ENCODE measurements around the gene RBM25.
"Not testable (repeated sequence)": the region's sequence is repeated elsewhere in the genome, so short reads cannot be mapped to it uniquely, and the experiment has no call there.

Gene RBM25

DNA sequence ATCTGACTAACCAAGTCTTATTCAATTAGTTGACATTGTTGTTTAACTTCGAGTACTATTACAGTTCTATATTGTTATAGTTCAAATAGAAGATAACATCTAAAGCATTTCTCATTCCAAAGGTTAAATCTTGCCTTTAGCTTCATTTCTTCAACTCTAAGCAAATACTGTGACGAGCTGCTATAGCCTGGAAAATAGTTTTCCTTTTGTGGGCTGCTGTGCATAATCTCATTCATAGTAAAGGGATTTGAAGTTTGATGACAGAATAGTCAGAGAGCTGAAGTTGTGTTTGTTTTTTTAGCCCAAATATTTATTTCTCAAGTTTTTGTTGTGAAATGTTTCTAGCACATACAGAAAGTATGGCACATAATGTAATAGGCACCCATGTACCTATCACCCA is 91.4 kb downstream of the RBM25 start:
- TF ChIP-seq, protein P1, sequence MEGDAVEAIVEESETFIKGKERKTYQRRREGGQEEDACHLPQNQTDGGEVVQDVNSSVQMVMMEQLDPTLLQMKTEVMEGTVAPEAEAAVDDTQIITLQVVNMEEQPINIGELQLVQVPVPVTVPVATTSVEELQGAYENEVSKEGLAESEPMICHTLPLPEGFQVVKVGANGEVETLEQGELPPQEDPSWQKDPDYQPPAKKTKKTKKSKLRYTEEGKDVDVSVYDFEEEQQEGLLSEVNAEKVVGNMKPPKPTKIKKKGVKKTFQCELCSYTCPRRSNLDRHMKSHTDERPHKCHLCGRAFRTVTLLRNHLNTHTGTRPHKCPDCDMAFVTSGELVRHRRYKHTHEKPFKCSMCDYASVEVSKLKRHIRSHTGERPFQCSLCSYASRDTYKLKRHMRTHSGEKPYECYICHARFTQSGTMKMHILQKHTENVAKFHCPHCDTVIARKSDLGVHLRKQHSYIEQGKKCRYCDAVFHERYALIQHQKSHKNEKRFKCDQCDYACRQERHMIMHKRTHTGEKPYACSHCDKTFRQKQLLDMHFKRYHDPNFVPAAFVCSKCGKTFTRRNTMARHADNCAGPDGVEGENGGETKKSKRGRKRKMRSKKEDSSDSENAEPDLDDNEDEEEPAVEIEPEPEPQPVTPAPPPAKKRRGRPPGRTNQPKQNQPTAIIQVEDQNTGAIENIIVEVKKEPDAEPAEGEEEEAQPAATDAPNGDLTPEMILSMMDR (IDR thresholded peaks at IDR 0.05; ENCODE audit: extremely low read depth, missing control alignments) = no peak
- DNase-seq (ENCODE audit: low spot score) = no peak

DNA sequence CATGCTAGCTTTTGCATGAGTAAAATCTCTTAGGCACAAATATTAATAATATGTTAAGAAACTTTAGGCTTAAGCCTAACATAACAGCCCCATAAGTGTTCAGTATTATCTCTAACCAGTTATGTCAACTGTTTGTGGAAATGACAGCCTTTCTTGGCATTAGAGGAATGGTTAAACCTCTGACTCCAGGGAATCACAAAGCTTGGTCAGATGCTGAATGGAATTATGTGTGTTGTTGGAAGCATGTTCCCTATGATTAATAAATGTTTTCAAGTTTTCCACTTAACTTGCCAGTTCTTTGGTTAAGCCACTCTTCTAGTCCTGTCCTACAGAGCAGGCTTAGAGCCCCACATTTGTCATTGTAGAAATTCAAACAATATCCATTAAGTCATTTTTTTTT is 94.9 kb downstream of the RBM25 start:
- no peak for DNase-seq (ENCODE audit: low spot score)
- TF ChIP-seq, protein P1 (IDR thresholded peaks at IDR 0.05; ENCODE audit: extremely low read depth, missing control alignments) = no peak

DNA sequence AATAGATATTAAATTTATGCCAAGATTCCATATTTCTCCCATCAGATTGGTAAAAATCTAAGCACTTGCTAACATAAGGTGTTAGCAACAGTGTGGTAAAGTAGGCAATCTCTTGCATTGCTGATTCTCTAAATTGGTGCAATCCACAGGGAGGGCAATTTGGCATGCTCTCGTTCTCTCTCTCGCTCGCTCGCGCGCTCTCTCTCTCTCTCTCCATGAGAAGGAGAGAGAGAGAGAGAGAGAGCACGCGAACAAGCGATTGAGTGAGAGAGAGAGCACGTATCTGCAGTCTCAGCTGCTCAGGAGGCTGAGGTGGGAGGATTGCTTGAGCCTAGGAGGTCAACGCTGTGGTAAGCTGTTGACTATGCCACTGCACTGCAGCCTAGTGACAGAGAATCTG is 103.9 kb downstream of the RBM25 start:
- DNase-seq (ENCODE audit: low spot score) = no peak
- TF ChIP-seq, protein P1 (IDR thresholded peaks at IDR 0.05; ENCODE audit: extremely low read depth, missing control alignments) = no peak

DNA sequence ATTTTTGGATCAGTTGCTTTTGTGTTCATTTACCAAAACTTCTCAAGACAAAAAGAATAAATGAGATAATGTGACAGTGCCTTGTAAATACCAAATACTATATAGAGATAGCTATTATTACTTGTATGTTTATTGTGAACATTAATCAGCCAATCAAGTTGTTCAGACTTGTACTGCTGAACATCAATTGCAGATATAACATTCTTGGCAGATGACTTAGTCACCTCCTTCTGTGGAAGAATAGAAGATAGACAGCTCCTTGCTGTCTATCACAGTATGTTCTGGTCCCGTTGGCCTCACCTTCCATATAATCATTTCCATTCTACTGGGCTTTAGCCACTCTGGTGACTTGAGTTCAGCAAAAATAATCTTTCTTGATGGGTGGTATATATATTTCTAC is 108.1 kb downstream of the RBM25 start:
- DNase-seq (ENCODE audit: low spot score) = no peak
- TF ChIP-seq, protein P1 (IDR thresholded peaks at IDR 0.05; ENCODE audit: extremely low read depth, missing control alignments) = no peak

DNA sequence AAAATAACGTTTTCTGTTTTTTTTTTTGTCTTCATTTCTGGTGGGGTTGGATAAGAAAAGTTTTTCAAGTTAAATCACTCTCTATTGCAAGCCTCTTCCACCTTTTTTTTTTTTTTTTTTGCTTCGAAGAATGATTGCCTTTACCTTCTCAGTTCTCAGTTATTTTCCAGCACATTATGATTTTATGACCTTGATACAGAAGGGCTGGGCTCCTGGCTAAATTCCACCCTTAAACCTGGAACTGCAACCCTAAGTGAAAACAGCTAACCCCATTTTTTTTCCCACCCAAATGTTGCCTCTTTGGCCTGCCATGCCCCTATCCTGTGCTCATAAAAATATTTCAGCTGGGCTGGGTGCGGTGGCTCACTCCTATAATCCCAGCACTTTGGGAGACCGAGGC is 109.4 kb downstream of the RBM25 start:
- TF ChIP-seq, protein P1 (IDR thresholded peaks at IDR 0.05; ENCODE audit: extremely low read depth, missing control alignments) = no peak
- no peak for DNase-seq (ENCODE audit: low spot score)

DNA sequence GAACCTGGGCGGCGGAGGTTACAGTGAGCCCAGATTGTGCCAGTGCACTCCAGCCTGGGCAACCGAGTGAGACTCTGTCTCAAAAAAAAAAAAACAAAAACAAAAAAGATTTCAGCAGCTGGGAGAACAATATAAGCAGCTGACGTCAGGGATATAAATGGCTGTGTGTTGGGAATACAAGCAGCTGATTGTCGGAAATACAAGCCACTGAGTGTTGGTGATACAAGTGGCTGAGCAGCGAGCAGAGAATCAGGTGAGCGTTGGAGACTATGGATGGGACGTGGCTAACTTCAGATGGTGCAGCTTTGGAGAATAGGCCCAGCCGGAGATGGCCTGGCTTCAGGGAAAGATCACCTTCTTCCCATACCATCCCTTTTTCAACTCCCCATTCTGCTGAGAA is 109.9 kb downstream of the RBM25 start:
- TF ChIP-seq, protein P1 (IDR thresholded peaks at IDR 0.05; ENCODE audit: extremely low read depth, missing control alignments) = no peak

DNA sequence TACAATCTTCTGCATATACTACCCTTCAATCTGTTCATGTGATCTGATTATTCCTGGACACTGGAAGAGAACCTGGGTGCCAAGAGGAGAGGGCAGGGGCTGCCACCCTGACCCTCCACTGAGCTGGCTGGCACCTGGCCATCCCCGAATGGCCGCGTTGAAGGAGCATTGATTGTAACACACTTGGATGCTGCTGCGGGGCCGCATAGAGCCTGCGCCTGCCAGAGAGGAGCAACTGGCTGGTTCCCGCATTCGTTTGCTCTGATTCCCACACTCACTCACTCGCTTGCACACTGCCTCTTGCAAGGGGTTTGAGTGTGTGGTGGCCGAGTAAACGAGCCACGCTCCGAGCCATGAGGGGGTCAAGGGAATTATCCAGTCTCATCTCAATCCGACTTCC is 110.4 kb downstream of the RBM25 start:
- TF ChIP-seq, protein P1 (IDR thresholded peaks at IDR 0.05; ENCODE audit: extremely low read depth, missing control alignments) = no peak

More for the DNA sequence above, 109.9 kb downstream of the RBM25 start:
- no peak for DNase-seq (ENCODE audit: low spot score)

DNA sequence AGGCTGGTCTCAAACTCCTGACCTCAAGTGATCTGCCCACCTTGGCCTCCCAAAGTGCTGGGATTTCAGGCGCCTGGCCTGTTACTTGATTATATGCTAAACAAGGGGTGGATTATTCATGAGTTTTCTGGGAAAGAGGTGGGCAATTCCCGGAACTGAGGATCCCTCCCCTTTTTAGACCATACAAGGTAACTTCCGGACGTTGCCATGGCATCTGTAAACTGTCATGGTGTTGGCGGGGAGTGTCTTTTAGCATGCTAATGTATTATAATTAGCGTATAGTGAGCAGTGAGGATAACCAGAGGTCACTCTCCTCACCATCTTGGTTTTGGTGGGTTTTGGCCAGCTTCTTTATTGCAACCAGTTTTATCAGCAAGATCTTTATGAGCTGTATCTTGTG is 111.5 kb downstream of the RBM25 start:
- not testable (repeated sequence) for DNase-seq (ENCODE audit: low spot score)

More for the DNA sequence above, 110.4 kb downstream of the RBM25 start:
- no peak for DNase-seq (ENCODE audit: low spot score)

Data from GM20000 (cell line).